GM19035 (cell line): ENCODE measurements around the gene MAFF.
"Not testable (repeated sequence)": the region's sequence is repeated elsewhere in the genome, so short reads cannot be mapped to it uniquely, and the experiment has no call there.

Source experiments
- ATAC-seq: cut with Tn5 transposase; IDR thresholded peaks from one replicate; pipeline ENCODE4 v1.9.1; 2021; ENCODE audit not compliant: unreplicated experiment

MAFF gene

GRCh38 chr22:38221908-38222796 is 20.4 kb downstream of the MAFF start:
- ATAC-seq: no peak

GRCh38 chr22:38222797-38223119 is 21.0 kb downstream of the MAFF start:
- no peak for ATAC-seq

- ATAC-seq: no peak
Observed at GRCh38 chr22:38223289-38223960, 21.6 kb downstream of the MAFF start.

- ATAC-seq: no peak
Observed at GRCh38 chr22:38226853-38227649, 25.3 kb downstream of the MAFF start.

GRCh38 chr22:38228326-38228872 is 26.6 kb downstream of the MAFF start:
- ATAC-seq: no peak

- ATAC-seq: no peak
Observed at GRCh38 chr22:38228873-38229740, 27.3 kb downstream of the MAFF start.

- no peak for ATAC-seq
Observed at GRCh38 chr22:38230108-38230825, 28.5 kb downstream of the MAFF start.

- ATAC-seq: no peak
Observed at GRCh38 chr22:38230916-38231315, 29.1 kb downstream of the MAFF start.

- ATAC-seq: no peak
Observed at GRCh38 chr22:38232196-38232595, 30.4 kb downstream of the MAFF start.

- ATAC-seq: no peak
Observed at GRCh38 chr22:38233427-38233826, 31.6 kb downstream of the MAFF start.

- not testable (repeated sequence) for ATAC-seq
Observed at GRCh38 chr22:38233856-38234255, 32.1 kb downstream of the MAFF start.

- ATAC-seq: no peak
Observed at GRCh38 chr22:38235240-38235850, 33.6 kb downstream of the MAFF start.

- ATAC-seq: no peak
Observed at GRCh38 chr22:38236786-38237185, 35.0 kb downstream of the MAFF start.

GRCh38 chr22:38238519-38239071 is 36.8 kb downstream of the MAFF start:
- ATAC-seq: no peak

GRCh38 chr22:38239101-38239761 is 37.4 kb downstream of the MAFF start:
- ATAC-seq: no peak

- ATAC-seq: no peak
Observed at GRCh38 chr22:38240734-38241252, 39.0 kb downstream of the MAFF start.

- no peak for ATAC-seq
Observed at GRCh38 chr22:38243007-38243765, 41.4 kb downstream of the MAFF start.

GRCh38 chr22:38244106-38244505 is 42.3 kb downstream of the MAFF start:
- no peak for ATAC-seq
